Fibroblast of peridontal ligament (primary cell): ENCODE results near the gene CTSZ.
"Not testable (repeated sequence)": the region's sequence is repeated elsewhere in the genome, so short reads cannot be mapped to it uniquely, and the experiment has no call there.

Experiments
- DNase-seq: peaks from one replicate; pipeline ENCODE4 v3.0.0-alpha.2; 2010; ENCODE audit errors: extremely low read depth

Gene CTSZ

GRCh38 chr20:58997141-58997770 lies 9.8 kb downstream of the CTSZ start:
- DNase-seq: no peak

DNA sequence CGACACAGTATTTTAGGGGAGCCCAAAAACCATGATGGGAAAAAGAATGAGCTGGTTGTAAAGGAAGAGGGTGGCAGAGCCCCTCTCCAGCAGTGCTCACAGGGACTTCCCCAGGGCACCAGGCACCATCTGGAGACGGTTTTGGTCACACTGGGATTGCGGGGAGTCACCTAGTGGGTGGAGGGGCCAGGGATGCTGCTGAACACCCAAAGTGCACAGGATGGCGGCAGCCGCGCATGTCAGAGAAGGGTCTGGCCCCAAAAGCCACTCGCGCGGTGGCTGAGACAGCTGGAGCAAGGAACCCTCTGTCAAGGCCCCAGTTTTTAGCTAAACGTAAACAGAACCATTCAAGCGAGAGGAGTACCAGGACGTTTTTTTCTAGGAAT lies 10.8 kb downstream of the CTSZ start:
- no peak for DNase-seq

DNA sequence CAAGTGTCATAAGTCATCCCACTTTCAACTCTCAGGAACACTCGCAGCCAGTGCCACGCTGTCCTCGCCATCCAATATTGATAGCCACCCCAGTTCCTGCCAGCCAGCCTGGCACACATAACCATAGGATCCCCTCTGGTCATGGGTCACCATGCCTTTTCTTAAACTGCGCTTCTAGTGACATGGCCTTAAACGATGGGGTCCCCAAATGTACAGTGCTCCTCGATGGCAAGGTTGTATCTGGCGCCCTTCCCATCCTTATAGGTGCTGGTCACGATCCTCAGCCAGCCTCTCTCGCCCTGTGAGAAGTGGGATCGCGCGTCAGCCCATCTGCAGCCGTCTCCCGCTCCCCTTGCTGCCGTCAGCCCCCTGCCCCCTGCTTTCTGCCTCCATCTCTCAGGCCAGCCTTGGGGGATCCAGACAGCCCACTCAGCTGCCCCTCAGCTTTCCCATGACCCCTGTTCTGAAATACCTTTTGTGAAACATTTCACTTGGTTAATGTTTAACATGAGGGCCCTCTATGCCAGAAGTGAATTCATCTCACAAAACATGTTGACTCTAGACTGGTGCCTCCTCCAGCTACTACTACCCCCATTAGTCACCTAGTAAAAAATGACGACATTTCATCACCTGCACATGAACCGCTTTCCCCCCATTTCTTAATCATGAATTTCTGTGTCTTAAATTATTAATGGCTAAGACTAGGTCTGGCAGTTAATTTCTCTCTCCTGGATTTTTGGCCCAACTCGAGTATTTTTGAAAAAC lies 11.4 kb downstream of the CTSZ start:
- no peak for DNase-seq

DNA sequence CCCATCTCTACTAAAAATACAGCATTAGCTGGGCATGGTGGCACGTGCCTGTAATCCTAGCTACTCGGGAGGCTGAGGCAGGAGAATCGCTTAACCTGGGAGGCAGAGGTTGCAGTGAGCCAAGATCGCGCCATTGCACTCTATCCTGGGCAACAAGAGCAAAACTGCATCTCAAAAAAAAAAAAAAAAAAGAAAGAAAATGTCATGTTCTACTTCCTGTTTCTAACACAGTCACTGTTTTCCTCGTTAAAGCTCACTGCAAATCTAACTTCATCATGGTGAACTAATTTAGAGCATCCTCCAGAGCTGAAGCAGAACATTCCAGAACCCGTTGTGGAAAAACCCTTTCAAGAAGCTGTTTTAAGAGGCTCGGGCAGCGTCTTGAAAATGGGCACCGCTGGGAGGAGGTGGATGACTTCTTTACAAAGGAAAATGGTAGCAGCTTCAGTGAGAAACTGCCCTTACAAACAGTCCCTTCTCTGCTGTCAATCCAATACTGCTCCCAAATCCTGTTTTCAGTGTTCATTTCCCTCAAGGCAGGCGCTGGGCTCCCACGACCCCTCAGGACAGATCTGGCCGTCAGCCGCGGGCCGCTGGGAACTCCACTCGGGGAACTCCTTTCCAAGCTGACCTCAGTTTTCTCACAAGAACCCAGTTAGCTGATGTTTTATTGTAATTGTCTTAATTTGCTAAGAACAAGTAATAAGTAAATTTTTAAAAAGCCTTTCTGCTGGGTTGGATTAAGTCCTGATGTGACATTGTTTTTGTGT lies 12.5 kb downstream of the CTSZ start:
- DNase-seq: no peak

GRCh38 chr20:58993332-58994248 lies 13.5 kb downstream of the CTSZ start:
- DNase-seq: no peak

DNA sequence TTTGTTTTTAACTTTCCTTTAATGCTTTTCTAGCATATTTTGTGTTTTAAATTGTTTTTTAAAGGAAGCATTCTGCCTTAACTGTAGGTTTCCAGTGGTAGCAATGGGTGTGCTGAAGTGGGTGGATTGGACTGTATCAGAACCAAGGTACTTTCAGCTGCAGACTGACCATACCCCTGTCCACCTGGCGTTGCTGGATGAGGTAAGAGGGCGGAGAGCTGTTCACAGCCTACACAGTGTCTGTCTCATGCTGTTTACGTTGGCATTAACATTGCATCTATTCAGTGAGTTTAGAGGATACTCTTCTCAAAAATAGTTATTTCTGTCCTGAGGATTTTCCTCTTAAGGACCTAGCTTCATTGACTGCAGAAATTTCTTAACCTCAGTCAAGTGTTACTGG lies 14.1 kb downstream of the CTSZ start:
- no peak for DNase-seq

DNA sequence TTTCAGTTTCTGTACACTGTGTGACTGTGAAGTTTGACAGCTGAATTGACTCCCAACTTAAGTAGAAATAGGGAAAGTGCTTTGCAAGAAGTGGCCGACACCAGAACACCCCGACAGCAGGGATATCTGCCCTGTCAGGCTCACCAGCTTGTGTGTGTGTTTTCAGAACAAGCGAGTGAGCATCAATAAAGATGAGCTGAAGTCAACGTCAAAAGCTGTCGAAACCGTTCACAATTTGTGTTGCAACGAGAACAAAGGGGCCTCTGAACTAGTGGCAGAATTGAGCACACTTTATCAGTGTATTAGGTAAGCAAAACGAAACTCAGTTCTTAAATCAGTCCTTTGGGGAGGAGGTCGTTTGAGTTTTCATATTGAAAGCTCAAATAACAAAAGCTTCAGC lies 15.3 kb downstream of the CTSZ start:
- no peak for DNase-seq

DNA sequence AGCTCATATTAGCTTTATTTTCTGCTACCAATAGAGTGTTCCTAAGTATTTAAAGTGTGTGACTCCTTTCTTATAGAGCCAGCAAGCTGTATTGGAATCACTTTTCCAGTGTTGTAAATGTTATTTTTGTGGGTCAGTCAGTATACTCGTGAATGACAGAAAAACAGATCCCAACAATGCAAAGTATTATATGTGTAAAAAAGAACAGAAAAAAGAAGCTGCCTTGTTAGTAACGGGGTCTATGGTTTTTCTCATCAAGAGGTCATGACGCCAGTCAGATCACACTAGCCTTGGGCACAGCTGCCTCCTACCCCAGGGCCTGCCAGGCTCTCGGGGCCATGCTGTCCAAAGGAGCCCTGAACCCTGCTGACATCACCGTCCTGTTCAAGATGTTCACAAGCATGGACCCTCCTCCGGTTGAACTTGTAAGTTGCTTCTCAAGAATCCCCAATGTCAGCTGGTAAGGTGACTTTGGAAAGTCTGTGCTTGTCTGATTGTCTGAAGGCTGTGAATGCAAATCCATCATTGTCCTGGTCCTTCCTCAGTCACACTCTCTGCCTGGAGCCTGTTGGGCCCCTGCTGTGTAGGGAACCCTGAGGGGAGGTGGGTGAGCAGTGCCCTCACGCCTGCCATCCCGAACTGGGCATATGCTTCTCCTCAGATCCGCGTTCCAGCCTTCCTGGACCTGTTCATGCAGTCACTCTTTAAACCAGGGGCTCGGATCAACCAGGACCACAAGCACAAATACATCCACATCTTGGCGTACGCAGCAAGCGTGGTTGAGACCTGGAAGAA lies 16.2 kb downstream of the CTSZ start:
- no peak for DNase-seq

DNA sequence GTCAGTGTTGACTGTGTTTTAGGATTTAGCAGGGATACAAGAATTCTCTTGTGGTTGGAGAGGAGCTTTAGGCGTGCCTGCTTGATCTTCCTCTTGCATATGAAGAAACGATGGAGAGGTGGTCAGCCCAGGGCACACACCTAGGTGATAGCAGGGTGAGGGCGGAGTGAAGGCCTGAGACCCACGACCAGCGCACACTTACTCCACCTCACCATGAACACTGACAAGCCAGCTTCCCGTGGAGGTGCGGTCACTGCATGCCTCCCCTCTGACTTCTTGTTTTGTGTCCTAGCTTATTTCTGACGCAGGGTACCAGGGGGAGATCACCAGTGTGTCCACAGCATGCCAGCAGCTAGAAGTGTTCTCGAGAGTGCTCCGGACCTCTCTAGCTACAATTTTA lies 17.9 kb downstream of the CTSZ start:
- no peak for DNase-seq

GRCh38 chr20:58988565-58988882 lies 18.5 kb downstream of the CTSZ start:
- DNase-seq: no peak

- no peak for DNase-seq
Observed at GRCh38 chr20:58987790-58988564, 19.1 kb downstream of the CTSZ start.

GRCh38 chr20:58986968-58987517 lies 20.0 kb downstream of the CTSZ start:
- no peak for DNase-seq

DNA sequence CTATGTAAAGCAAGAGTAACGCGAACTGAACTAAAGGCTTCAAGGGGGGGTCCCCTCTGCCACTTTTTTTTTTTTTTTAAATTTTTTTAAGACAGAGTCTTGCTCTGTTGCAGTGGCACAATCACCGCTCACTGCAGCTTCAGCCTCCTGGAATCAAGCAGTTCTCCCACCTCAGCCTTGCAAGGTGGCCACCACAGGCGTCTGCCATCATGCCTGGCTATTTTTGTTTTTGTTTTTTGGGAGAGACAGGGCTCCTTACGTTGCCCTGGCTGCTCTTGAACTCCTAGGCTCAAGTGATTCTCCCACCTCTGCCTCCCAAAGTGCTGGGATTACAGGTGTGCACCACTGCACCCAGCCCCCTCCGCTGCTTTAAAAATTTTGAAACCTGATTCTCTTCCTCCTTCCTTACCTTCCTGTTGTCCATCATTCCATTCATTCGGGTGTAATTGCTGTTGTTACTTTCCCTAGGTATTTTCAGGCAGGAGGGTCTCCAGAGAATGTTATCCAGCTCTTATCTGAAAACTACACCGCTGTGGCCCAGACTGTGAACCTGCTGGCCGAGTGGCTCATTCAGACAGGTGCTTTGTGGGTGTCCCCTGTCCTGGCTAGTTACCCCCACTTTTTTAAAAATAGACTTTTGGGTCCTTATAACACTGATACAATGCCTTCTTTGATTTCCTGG lies 20.6 kb downstream of the CTSZ start:
- DNase-seq: no peak

DNA sequence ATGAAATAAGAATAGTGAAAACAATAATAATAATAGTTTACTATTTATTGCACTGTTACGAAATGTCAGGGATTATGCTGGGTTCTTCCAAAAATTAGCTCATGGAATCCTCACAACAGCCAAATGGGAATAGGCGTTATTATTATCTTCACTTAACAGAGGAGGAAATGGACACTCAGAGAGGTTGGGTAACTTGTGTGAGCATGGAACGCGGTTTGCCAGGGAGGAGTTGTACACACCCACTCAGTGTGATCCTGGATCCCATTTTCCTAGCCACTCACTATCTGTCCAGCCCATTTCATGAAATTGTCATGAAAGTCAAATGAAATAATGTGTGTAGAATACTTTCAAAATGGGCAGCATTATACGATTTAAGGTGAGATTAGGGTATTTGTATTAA lies 21.4 kb downstream of the CTSZ start:
- no peak for DNase-seq

- no peak for DNase-seq
Observed at GRCh38 chr20:58984691-58985090, 22.4 kb downstream of the CTSZ start.

GRCh38 chr20:58983115-58983468 lies 24.0 kb downstream of the CTSZ start:
- not testable (repeated sequence) for DNase-seq

GRCh38 chr20:58982406-58983114 lies 24.5 kb downstream of the CTSZ start:
- no peak for DNase-seq

DNA sequence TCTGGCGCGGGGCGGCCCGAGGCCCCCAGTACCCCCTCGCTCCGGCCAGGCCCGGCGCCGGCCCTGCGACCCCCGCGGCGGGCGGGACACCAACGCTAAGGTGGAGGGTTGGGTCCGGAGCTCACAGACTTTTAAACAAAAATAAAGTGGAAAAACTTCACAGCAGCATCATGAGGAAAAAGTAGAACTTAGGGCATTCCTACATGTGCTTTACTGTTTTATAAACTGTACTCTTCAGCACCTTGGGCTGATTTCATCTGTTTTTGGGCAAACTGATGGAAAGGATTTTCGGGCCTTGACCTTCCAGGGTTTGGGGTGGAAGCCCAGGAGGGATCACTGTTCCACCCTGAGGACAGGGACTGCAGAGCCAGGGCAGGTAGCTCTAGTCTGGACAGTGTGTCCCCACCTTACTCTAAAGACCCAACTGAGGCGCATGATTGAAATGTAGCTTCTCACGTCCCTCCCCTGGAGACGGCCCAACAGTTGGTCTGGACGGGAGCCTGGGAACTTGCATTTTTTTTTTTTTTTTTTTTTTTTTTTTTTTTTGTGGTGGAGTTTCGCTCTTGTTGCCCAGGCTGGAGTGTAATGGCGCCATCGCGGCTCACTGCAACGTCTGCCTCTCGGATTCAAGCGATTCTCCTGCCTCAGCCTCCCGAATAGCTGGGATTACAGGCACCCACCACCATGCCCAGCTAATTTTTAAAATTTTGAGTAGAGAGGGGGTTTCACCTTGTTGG lies 25.3 kb downstream of the CTSZ start:
- DNase-seq: peak; percentile 27
